ENCODE measurements around the gene ABL1.

The ABL1 gene

DNA sequence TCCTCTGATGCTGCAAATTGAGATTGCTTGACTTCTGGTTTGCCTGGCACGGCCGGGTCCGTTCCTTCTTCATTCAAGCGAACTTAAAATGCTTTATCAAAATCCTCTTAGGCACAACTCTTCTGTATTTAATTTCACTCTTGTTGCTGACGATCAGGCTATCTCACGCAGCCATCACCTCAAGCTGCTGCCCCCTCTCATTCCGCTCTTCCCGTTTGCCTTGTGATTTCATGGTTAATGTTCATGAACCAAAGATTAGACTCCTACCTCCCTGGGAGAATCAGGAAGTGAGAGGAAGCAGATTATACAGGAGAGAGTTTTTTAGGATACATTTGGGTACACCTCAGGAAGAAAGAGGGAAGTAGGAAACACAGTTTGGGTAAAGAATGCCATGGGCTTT is 38.9 kb downstream of the ABL1 start:
- DNase-seq: no peak

DNA sequence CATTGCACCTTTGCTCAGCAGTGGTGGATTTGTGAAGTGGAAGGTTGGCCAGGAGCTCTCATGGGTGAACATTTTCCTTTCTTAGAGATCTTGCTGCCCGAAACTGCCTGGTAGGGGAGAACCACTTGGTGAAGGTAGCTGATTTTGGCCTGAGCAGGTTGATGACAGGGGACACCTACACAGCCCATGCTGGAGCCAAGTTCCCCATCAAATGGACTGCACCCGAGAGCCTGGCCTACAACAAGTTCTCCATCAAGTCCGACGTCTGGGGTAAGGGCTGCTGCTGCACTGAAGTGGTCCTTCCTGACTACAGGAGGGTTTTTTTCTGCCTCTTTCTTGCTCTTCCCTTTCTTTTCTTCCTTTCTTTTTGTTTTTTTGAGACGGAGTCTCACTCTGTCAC is 39.7 kb downstream of the ABL1 start:
- DNase-seq: no peak

DNA sequence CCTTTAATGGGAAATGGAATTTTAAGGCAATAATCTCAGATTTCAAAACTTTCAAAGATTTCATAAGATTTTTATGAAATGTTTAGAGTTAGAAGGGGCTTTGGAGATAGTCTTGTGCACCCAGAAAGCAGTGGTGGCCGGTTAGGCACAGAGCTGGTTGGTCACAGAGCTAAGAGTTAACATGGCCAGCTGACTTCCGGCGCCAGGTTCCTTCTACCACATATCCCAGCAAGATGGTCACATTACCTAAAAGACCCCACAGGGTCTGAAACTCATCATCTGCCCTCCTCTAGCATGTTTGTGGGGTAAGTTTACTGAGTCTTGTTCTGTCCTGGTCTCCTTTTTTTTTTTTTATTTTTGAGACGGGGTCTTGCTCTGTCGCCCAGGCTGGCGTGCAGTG is 42.2 kb downstream of the ABL1 start:
- no peak for DNase-seq

DNA sequence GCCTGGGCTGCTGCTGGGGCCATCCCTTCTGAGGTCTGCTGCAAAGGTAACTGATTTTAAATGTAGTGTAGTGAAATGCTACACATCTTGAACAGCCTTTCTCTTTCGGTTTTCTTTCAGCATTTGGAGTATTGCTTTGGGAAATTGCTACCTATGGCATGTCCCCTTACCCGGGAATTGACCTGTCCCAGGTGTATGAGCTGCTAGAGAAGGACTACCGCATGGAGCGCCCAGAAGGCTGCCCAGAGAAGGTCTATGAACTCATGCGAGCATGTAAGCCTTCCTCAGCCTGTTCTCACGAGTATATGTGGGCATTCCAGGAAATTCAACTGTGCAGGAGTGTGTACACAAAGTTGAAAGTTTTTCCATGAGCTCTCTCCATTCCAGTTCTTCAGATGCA is 43.2 kb downstream of the ABL1 start:
- no peak for DNase-seq

DNA sequence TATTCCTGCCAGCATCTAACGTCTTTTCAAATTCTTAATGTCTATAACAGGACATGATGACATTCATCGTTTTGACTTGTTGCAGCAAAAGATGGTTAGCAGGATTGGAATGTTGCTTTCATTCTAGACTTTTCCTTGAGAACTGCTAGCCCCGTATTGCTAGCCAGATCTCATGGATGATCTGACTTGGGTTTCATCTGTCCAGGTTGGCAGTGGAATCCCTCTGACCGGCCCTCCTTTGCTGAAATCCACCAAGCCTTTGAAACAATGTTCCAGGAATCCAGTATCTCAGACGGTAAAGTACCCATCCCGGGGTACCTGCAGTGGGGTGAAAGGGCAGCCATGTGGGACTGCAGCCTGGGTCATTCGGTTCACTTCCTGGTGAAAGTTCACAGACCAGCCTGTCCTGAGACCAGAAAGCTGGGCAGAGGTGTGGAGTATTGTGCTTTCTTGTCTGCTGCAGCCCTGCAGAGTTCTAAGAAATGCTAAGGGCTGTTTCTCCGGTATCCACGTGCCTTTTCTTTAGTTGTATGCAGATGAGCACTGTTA is 44.9 kb downstream of the ABL1 start:
- no peak for DNase-seq

DNA sequence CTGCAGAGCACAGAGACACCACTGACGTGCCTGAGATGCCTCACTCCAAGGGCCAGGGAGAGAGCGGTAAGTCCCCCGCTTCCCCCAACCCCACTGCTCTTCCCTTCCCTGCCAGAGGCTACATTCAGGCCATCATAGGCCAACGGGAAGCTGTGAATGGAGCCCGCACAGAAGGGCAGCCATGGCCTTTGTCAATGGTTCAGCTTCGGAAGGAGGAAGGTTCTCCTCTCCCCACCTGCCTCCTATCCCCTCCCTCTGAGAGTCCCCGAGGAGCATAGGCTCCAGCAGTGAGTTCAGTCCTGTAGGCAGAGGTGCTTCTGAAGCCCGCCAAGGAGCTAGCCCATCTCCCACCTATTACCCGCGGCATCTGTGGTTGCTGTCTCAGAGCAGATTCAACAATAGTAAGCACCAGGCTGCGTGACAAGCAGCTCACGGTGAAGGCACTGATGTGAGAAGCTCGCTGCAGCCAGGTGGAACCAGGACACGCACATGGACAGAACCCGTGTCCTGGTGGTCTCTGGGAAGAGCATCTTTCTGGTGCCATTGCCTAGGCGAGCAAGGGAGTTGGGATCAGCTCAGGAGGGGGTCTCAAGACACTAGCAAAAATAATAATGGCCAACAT is 45.7 kb downstream of the ABL1 start:
- no peak for DNase-seq

DNA sequence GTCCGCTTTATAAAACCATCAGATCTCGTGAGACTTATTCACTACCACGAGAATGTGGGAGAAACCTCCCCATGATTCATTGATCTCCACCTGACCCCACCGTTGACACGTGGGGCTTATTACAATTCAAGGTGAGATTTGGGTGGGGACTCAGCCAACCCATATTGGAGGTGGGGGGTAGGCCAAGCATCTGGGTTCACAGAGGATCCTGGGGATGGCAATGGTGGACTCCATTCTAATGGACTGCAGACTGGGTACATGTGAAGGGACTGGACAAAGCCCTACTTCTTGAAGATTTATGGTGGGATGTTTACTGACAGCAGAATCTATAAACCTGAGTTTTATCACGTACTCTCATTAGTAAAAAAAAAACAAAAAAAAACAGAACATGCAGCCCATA is 46.5 kb downstream of the ABL1 start:
- DNase-seq: no peak

DNA sequence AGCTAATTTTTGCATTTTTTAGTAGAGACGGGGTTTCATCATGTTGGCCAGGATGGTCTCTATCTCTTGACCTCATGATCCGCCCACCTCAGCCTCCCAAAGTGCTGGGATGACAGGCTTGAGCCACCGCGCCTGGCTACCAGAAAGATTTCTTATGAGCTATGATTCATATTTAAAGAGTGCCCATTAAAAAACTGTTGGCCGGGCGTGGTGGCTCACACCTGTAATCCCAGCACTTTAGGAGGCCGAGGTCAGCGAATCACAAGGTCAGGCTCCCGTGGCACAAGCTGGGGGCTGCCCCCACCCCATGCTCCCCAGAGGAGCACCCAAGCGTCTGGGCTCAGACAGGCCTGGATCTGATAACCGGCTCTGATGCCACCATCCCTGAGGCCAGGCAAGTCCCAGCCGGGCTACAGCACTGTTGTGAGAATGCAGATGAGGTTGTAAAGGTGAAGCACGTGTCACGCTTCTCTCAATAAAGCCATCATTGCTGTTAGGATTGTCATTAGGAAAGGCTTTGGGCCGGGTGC is 47.7 kb downstream of the ABL1 start:
- no peak for DNase-seq

DNA sequence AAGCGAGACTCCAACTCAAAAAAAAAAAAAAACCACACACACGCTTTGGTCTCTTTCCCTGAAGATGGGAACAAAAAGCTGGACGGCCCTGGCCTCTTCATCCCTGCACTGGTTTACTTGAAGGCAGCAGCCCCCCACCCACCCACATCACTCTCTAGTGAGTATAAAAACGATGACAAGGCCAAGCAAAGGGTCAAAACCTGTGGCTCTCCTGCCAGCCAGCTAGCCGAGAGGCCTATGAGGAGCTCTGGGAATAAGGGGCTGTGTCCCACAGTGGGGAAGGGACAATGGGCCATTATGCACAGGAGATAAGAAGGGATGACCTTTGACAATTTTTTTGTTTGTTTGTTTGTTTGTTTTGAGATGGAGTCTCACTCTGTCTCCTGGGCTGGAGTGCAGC is 48.4 kb downstream of the ABL1 start:
- no peak for DNase-seq

DNA sequence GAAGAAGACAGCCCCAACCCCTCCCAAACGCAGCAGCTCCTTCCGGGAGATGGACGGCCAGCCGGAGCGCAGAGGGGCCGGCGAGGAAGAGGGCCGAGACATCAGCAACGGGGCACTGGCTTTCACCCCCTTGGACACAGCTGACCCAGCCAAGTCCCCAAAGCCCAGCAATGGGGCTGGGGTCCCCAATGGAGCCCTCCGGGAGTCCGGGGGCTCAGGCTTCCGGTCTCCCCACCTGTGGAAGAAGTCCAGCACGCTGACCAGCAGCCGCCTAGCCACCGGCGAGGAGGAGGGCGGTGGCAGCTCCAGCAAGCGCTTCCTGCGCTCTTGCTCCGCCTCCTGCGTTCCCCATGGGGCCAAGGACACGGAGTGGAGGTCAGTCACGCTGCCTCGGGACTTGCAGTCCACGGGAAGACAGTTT is 49.1 kb downstream of the ABL1 start:
- no peak for DNase-seq

DNA sequence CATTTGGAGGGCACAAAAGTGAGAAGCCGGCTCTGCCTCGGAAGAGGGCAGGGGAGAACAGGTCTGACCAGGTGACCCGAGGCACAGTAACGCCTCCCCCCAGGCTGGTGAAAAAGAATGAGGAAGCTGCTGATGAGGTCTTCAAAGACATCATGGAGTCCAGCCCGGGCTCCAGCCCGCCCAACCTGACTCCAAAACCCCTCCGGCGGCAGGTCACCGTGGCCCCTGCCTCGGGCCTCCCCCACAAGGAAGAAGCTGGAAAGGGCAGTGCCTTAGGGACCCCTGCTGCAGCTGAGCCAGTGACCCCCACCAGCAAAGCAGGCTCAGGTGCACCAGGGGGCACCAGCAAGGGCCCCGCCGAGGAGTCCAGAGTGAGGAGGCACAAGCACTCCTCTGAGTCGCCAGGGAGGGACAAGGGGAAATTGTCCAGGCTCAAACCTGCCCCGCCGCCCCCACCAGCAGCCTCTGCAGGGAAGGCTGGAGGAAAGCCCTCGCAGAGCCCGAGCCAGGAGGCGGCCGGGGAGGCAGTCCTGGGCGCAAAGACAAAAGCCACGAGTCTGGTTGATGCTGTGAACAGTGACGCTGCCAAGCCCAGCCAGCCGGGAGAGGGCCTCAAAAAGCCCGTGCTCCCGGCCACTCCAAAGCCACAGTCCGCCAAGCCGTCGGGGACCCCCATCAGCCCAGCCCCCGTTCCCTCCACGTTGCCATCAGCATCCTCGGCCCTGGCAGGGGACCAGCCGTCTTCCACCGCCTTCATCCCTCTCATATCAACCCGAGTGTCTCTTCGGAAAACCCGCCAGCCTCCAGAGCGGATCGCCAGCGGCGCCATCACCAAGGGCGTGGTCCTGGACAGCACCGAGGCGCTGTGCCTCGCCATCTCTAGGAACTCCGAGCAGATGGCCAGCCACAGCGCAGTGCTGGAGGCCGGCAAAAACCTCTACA is 49.8 kb downstream of the ABL1 start:
- DNase-seq: no peak

DNA sequence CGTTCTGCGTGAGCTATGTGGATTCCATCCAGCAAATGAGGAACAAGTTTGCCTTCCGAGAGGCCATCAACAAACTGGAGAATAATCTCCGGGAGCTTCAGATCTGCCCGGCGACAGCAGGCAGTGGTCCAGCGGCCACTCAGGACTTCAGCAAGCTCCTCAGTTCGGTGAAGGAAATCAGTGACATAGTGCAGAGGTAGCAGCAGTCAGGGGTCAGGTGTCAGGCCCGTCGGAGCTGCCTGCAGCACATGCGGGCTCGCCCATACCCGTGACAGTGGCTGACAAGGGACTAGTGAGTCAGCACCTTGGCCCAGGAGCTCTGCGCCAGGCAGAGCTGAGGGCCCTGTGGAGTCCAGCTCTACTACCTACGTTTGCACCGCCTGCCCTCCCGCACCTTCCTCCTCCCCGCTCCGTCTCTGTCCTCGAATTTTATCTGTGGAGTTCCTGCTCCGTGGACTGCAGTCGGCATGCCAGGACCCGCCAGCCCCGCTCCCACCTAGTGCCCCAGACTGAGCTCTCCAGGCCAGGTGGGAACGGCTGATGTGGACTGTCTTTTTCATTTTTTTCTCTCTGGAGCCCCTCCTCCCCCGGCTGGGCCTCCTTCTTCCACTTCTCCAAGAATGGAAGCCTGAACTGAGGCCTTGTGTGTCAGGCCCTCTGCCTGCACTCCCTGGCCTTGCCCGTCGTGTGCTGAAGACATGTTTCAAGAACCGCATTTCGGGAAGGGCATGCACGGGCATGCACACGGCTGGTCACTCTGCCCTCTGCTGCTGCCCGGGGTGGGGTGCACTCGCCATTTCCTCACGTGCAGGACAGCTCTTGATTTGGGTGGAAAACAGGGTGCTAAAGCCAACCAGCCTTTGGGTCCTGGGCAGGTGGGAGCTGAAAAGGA is 50.7 kb downstream of the ABL1 start:
- DNase-seq: no peak

DNA sequence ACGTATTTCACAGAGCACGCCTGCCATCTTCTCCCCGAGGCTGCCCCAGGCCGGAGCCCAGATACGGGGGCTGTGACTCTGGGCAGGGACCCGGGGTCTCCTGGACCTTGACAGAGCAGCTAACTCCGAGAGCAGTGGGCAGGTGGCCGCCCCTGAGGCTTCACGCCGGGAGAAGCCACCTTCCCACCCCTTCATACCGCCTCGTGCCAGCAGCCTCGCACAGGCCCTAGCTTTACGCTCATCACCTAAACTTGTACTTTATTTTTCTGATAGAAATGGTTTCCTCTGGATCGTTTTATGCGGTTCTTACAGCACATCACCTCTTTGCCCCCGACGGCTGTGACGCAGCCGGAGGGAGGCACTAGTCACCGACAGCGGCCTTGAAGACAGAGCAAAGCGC is 51.9 kb downstream of the ABL1 start:
- no peak for DNase-seq

DNA sequence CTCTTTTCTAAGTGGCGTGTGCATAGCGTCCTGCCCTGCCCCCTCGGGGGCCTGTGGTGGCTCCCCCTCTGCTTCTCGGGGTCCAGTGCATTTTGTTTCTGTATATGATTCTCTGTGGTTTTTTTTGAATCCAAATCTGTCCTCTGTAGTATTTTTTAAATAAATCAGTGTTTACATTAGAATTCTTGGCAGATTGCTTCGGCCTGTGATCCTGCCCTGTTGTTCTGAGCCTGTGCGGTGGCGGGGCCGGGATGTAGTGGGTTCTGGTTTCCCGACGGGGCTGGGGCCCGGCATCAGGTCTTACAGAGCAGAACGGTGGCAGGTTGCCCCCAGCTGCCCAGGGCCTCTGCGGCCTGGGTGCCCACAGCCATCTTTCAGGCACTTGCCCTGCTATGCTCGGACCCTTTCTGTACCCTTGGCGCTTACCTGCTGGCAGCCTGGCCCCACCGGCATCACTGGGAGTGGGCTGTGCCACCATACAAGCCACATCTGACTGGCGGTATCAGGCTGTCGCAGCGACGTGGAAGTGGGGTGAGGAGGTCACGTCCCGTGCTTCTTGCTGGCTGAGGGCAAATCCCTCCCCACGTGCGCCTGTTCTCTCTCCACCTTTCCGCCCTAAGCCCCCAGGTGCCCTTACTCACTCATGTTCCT is 52.6 kb downstream of the ABL1 start:
- DNase-seq: no peak

DNA sequence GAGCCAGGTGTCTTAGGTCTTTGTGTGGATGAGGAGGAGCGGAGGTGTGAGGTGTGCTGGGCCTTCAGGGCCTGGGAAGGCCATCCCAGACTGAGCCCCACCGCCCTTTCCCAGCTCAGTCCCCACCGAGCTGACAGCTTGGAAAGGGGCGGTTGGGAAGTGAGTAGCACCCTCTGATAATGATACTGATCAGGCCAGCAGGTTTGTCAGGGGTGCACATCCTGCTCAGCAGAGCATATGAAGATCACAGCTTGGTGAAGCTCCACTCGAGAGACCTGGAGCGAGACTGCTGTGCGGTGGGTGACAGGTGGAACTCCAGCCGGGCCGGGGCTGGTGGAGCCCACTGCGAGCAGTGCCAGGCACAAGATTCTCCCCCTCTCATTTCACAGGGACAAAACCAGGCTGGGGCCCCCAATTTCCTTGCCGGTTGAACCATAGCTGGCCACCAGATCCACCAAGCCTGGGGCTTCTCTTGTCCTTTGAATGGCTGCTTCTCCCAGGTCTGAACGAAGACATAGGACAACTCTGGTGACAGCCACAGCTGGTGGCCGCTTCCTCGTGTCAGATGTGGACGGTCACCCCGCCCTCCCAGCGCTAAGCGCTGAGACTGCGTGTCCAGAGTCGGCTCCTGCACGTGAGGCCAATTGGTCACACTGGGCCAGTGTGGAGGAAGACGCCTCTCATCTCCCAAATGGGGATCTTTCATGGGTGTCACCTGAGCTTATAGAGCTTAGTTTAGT is 53.3 kb downstream of the ABL1 start:
- no peak for DNase-seq

DNA sequence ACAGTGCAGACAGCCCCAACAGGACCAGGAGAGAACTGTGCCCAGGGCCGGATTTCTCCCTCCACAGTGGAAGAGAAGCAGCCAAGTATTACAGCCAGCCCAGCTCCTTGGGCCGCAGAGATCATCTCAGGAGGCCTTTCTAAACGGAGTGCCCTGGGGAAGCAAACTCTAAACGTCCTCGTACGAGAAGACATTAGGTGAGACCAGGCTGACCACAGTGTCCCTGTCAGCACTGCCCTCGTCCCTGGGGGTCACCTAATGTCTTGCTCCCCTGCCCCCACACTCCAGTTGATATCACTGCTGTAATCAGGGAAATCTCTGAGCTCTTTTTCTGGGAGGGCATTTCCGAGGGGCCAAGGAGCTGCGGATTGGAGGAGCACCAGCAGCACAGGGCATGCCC is 55.1 kb downstream of the ABL1 start:
- DNase-seq: no peak

DNA sequence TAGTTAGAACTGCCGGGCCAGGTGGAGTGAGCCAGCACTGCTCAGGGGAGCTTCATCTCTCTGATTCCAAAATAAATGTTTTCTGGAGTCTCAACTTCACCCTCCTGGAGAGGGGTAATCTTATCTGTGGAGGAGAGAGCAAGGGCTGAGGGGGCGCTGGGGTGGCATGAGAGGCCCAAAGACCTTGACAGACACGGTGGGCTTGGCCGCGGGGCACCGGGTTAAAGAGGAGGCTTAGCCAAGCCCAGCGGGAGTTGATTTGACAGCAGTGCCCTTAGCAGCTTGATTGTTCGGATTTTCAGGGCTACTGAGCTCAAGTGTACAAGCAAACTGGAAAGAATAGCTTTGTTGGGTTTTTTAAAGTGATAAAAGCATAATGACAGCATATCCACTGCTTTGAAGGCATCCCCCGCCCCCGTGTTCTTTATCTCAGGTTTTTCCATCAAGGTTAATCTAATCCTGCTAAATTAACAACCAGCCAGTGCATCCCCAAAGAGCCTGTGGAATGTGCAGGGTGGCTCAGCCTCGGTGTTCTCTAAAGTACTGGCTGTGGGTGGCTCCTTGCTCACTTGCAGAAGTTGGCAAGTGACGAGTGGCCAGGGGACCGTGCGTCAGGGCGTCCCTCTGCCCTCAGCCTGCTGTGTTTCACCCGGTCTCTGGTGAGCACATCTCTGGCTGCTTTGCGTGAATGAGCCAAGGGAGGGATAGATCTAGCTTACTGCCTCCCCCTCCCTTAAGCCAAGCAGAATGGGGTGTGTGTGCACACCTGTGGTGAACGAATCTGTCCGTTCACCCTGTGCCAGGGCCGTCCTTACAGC is 56.0 kb downstream of the ABL1 start:
- DNase-seq: no peak

DNA sequence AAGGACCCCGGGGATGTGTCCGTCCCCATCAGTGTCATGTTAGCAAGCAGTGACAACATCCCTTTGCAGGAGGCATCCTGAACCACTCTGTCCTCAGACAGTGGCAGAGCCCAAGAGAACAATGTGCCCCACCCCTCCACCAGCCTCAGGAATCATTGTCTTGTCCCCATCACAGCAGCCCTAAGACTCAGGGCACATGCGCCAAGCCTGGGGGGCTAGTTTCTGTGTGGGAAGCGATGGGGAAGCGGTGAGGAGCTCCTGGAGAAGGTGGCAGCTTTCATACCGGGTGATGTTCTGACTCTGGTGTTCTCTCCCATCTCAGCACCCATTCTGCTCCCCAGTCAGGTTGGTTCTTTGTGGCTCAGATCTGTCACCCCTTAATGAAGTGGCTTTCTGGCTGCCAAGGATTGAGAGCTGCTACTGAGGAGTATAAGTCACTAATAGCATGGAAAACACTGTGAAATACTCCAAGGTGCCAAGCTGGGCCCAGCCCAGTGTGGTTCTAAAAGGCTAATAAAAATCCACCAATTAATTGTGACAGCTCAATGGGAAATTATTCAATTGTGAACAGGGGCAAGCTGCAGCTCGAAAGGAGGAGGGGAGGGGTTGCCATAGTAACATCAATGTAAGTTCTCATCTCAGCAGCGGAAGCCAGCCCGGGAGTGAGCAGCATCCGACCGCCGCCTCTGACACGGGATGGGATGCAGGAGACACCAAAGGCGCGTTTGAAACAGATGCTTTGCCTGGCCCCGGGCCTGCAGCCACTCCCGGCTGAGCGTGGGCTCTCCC is 56.8 kb downstream of the ABL1 start:
- no peak for DNase-seq

DNA sequence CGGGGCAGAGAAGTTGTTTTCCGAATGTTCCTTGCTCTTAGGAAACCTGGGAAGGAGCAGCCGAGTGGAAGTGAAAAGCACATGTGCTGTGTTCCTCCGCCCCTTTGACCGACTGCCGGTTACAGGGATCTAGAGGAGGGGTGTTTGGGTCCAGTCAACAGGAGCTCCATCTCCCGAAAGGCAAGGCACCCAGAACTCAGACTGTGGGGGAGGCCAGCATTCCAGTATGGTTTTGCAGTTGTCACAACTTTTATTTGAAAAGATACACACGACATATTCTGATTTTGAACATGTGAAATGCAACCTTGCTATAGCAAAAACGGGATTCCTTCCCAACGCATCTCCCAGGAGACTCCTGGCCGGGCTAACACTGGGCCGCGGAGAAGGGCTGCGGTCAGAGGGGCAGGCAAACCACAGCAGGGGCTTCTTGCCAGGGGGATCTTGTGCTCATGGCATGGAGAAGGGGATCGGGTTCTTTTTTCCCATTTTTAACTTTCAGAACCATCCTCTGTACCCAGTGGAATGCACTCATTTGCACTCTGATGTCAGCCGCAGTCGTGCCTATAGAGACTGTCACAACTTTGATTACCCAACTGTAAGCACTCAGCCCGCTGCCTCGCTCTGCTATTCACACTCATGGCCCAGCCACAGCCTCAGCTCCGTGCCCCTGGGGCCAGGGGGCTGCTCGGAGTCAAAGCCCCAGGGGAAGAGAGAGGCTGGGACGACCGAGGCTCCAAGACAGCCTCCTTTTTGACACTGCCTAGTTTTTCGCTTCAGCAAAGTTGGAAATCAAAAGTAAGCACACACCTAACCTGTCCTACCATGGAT is 57.6 kb downstream of the ABL1 start:
- DNase-seq: no peak

Data from GDM1 (cell line).